Lower leg skin (tissue), 4 donors: ENCODE results near the gene HEPHL1. TPM values are rescaled to one million over a fixed set of nuclear protein-coding genes. Genes with fewer than 3 reads are reported as not detected.

ENCODE experiments used
- DNase-seq, 2 donors: peaks; one replicate each; pipeline ENCODE4 v3.0.0-alpha.2; 2019; ENCODE audit warnings: low spot score in 2 of 2
- H3K4me3 ChIP-seq: fragments of 200-600 bp; sonication (generic); 2 replicates; pipeline ENCODE4 v1.5.1; 2017; ENCODE audit warnings: mild to moderate bottlenecking, low read depth; ENCODE audit not compliant: poor library complexity, severe bottlenecking
- POLR2A ChIP-seq, 2 donors: fragments of 450-650 bp; IDR thresholded peaks; one replicate each; pipeline ENCODE4 v1.6.1; 2016 to 2017; ENCODE audit warnings: antibody characterized with exemption in 2 of 2, mild to moderate bottlenecking in 1 of 2, moderate library complexity in 1 of 2
- WGBS, 2 donors: methylation state at CpG; one replicate each; pipeline ENCODE4 v1.1.5; 2018; 5-methylcytosine and 5-hydroxymethylcytosine counted together
- intact Hi-C: fragments of 100-400 bp; cut with DNase I; formaldehyde crosslinking; loops from one replicate; pipeline ENCODE4 v1.15.0; 2023; ENCODE audit warnings: low total_unique reads
- total RNA-seq, 4 donors: library from RNA; depleted of rRNA; stranded (reverse); fragments of >200 nt; gene quantifications; one replicate each; pipeline ENCODE4 v1.1.0, GENCODE V29; 2016
- TF ChIP-seq, protein P1 (sequence below), 3 donors: fragments of 450-650 bp; IDR thresholded peaks; one replicate each; pipeline ENCODE4 v1.5.1; 2016; ENCODE audit warnings: antibody characterized with exemption in 3 of 3, mild to moderate bottlenecking in 3 of 3, moderate library complexity in 2 of 3

The HEPHL1 gene
- total RNA-seq, 4 donors from 2014 or later = 0.04 to 6.6 (median 0.93) TPM

DNA sequence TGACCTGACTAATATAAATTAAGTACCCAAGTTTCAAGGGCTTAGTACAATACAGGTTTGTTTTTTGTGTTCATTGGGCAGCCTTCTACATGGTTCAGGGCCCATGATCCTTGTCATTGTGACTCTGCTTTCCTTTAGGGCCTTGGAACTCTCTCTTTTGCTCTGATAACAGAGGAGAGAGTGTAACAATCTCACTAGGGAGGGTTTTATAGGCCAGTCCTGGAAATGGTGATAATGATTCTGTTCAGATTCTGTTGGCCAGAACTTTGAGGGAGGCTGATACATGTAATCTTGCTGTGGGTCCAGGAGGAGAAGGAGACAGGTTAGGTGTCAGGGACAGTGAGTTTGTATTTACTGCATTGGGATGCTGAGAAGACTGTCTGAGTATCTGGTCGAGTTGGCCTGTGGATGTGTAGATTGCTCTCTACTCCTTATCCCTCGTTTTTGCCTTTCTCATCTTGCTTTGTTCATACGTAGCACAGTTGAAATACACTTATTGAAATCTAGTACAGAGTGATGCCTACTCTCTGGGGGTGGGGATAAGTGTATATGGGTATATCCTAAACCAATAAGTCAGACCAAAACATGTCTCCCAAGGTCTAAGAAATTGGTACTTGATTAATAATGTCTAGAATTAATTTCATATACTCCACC lies 37.5 kb upstream of the HEPHL1 start:
- 57% methylated on average over 3 of the region's 3 CpGs for WGBS, 2 donors
- H3K4me3 ChIP-seq = no peak overlapping the region
- TF ChIP-seq POLR2A (IDR thresholded peaks at IDR 0.05) = no peak
- TF ChIP-seq, protein P1, sequence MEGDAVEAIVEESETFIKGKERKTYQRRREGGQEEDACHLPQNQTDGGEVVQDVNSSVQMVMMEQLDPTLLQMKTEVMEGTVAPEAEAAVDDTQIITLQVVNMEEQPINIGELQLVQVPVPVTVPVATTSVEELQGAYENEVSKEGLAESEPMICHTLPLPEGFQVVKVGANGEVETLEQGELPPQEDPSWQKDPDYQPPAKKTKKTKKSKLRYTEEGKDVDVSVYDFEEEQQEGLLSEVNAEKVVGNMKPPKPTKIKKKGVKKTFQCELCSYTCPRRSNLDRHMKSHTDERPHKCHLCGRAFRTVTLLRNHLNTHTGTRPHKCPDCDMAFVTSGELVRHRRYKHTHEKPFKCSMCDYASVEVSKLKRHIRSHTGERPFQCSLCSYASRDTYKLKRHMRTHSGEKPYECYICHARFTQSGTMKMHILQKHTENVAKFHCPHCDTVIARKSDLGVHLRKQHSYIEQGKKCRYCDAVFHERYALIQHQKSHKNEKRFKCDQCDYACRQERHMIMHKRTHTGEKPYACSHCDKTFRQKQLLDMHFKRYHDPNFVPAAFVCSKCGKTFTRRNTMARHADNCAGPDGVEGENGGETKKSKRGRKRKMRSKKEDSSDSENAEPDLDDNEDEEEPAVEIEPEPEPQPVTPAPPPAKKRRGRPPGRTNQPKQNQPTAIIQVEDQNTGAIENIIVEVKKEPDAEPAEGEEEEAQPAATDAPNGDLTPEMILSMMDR (IDR thresholded peaks at IDR 0.05) = no peak
- intact Hi-C loops = no loop called here
- no peak for DNase-seq

DNA sequence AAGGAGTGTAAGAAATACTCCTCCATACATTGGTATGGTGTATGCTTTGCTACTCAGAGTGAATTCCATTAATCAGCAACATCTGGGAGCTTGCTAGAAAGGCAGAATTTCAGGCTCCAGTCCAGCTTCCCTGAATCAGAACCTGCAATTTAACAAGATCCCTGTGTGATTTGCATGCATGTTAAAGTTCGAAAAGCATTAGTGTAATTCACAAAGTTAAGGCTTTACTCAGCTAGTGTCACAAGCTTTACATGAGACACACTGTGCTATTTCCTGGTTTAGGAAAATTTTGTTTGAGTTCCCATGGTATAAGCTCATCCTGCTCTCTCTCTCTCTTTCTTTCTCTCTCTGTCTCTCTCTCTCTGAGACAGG lies 37.0 kb upstream of the HEPHL1 start:
- WGBS, 2 donors = 21 to 41% methylated on average over 1 of the region's 1 CpG
- no peak overlapping the region for H3K4me3 ChIP-seq
- no peak for DNase-seq
- intact Hi-C loops = no loop called here
- no peak for TF ChIP-seq POLR2A (IDR thresholded peaks at IDR 0.05)
- TF ChIP-seq, protein P1 (IDR thresholded peaks at IDR 0.05) = no peak

DNA sequence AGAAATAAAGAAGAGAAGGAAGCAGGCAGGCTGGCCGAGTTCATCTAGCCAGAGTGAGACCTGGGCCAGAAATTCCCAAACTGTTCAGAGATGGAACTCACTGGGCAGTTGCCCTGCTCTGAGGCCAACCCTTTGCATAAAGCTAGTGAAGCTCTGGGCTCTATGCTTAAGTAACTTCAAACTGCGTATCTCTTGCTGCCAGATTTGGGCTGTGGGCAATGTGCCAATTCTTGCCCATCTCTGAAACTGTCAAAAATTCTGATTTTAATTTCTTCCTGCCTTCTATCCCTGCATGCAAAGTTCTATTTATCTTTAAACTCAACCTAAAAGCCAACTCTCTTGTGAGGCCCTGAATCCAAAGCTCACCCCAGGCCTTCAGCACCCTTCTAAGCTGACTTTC lies 36.2 kb upstream of the HEPHL1 start:
- WGBS, 2 donors = 38 to 41% methylated on average over 2 of the region's 2 CpGs
- no peak for DNase-seq
- H3K4me3 ChIP-seq = no peak overlapping the region
- intact Hi-C loops = no loop called here
- TF ChIP-seq, protein P1 (IDR thresholded peaks at IDR 0.05) = no peak
- no peak for TF ChIP-seq POLR2A (IDR thresholded peaks at IDR 0.05)

DNA sequence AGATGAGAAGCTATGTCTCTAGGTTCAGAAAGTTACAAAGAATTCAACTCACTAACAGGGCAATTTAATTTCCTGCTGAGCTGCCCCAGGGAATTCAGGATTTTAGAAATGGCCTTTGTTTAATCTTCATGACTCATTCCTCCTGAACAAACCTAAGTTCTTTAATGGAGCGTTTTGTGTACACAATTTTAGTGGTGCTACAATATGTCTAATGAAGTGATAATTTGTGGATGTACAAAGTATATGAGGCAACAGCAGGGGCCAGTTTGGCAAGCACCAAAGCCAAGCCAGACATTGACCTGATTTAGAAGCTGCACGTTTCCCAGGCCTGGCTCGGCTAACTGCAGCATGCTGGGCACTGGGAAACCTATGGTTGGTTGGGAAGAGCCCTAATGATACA lies 34.4 kb upstream of the HEPHL1 start:
- DNase-seq = no peak

GRCh38 chr11:93988455-93988854 lies 32.7 kb upstream of the HEPHL1 start:
- TF ChIP-seq POLR2A (IDR thresholded peaks at IDR 0.05) = no peak
- TF ChIP-seq, protein P1 (IDR thresholded peaks at IDR 0.05) = no peak
- 83% methylated on average over 1 of the region's 1 CpG for WGBS, 2 donors
- DNase-seq = no peak
- intact Hi-C loops = no loop called here
- no peak overlapping the region for H3K4me3 ChIP-seq

More for the DNA sequence above, 34.4 kb upstream of the HEPHL1 start:
- 49 to 62% methylated on average over 3 of the region's 3 CpGs for WGBS, 2 donors
- no peak overlapping the region for H3K4me3 ChIP-seq
- no peak for TF ChIP-seq POLR2A (IDR thresholded peaks at IDR 0.05)
- TF ChIP-seq, protein P1 (IDR thresholded peaks at IDR 0.05) = no peak
- intact Hi-C loops = no loop called here

DNA sequence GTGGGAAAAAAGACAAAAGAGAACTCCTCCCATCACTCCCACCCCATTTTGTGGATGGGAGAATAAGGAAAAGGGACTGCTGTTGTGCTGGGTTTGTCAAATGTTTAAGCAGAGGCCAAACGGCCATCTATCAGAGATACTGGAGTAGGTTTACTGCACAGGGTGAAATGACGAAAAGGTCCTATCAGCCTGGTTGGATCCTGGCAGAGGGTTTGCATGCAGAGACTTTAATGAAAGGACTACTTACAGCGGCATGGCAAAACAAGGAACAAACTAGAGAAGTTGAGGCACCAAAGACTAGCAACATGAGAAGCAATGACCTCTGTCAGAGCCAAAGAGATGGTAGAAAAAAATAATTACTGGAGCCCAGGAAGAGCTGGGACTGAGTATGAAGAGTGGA lies 32.2 kb upstream of the HEPHL1 start:
- no peak for DNase-seq
- intact Hi-C loops = no loop called here
- 82 to 88% methylated on average over 3 of the region's 3 CpGs for WGBS, 2 donors
- H3K4me3 ChIP-seq = no peak overlapping the region
- no peak for TF ChIP-seq POLR2A (IDR thresholded peaks at IDR 0.05)
- TF ChIP-seq, protein P1 (IDR thresholded peaks at IDR 0.05) = no peak
